Ovary (tissue), 9 donors: ENCODE data around the gene TRAPPC1. TPM values are rescaled to one million over a fixed set of nuclear protein-coding genes. Genes with fewer than 3 reads are reported as not detected.

ENCODE experiments used
- DNase-seq, 5 donors: peaks; one replicate each; pipeline ENCODE4 v3.0.0-alpha.2; 2019 to 2020
- H3K27ac ChIP-seq, 2 donors: fragments of 200-600 bp; one replicate each; pipeline versions ENCODE4 v1.5.1 to v1.8.0; 2019 to 2022
- H3K27me3 ChIP-seq: fragments of 200-600 bp; one replicate; pipeline ENCODE4 v1.8.0; 2022
- H3K36me3 ChIP-seq: fragments of 200-600 bp; sonication (generic); one replicate; pipeline ENCODE4 v1.5.1; 2019
- H3K4me1 ChIP-seq: one replicate; pipeline ENCODE4 v1.8.1; 2013; ENCODE audit warnings: mild to moderate bottlenecking, moderate library complexity; ENCODE audit not compliant: insufficient read depth
- H3K4me3 ChIP-seq: fragments of 200-600 bp; sonication (generic); one replicate; pipeline ENCODE4 v1.5.1; 2017
- H3K9me3 ChIP-seq, 2 donors: fragments of 200-600 bp in 1 of 2; sonication (generic) in 1 of 2; one replicate each; pipeline versions ENCODE4 v1.5.1 to v1.8.1; 2013 to 2019; ENCODE audit warnings: mild to moderate bottlenecking in 1 of 2, moderate library complexity in 1 of 2
- CTCF ChIP-seq, 3 donors: fragments of 450-650 bp in 2 of 3; fragments of 200-600 bp in 1 of 3; IDR thresholded peaks; one replicate each; pipeline versions ENCODE4 v1.5.1 to v1.8.0; 2016 to 2022; ENCODE audit warnings: antibody characterized with exemption in 3 of 3, mild to moderate bottlenecking in 1 of 3
- EP300 ChIP-seq: sonication (generic); formaldehyde crosslinking; IDR thresholded peaks from one replicate; pipeline ENCODE4 v1.6.1; 2017; ENCODE audit warnings: antibody characterized with exemption
- POLR2A ChIP-seq: fragments of 450-650 bp; IDR thresholded peaks from one replicate; pipeline ENCODE4 v1.6.1; 2017; ENCODE audit warnings: antibody characterized with exemption, mild to moderate bottlenecking, moderate library complexity
- WGBS, 3 donors: extraction: QIAGEN DNeasy Blood & Tissue Kit in 1 of 3; methylation state at CpG; one replicate each; pipeline versions ENCODE4 v1.1.5 to v1.1.7; 2013 to 2017; 5-methylcytosine and 5-hydroxymethylcytosine counted together
- intact Hi-C, 4 donors: fragments of 100-400 bp; cut with DNase I; formaldehyde crosslinking; loops; one replicate each; pipeline versions ENCODE4 v1.11.0 to v1.15.1; 2022 to 2023
- polyA plus RNA-seq, 2 donors: library from polyadenylated mRNA; stranded (reverse); fragments of 200-250 nt in 1 of 2; fragments of 350-450 nt in 1 of 2; fragmentation: Illumina TruSeq in 1 of 2; extraction: RNeasy Lipid Tissue Mini Kit (QIAGEN cat#74804) in 1 of 2; gene quantifications; one replicate each; pipeline ENCODE4 v1.2.3, GENCODE V29; 2013 to 2014
- total RNA-seq, 7 donors: library from RNA; depleted of rRNA in 2 of 7; stranded (reverse); fragments of >200 nt in 2 of 7; fragmentation: NEBNext Ultra II Directional in 3 of 7; extraction: Animal tissue kit (Norgen Biotek cat#: 25700) in 3 of 7; gene quantifications; one replicate each; pipeline versions ENCODE4 v1.1.0 to v1.2.4, GENCODE V29; 2016 to 2023
- donor health status: DM: no; HTN: no; CAD: no; lungs with moderate emphysema.
- donor health status: DM: no; HTN: no; CAD: no.
- donor health status: Bipolar disorder and iron deficiency.
- donor health status: DM: yes; HTN: yes; CAD: no.
- donor health status: DM: no; HTN: no; CAD: no.
- donor health status: DM: yes; HTN: yes; CAD: no.

TRAPPC1 gene
- total and polyA plus RNA-seq, 9 donors = 27.5 to 238 (median 77.5) TPM

GRCh38 chr17:7916808-7917207, 14.9 kb downstream of the TRAPPC1 start:
- peaks cover 4% of the 10 kb centered on the region for H3K4me1 ChIP-seq
- peak overlapping the region; percentile 56 for H3K4me3 ChIP-seq
- intact Hi-C loops = loop anchor here in 1 of 4 donors (2.0 kb wide), 1 partner anchor 14 kb away; the partner anchor contains the start of gene TRAPPC1
- no peaks in the 10 kb centered on the region for H3K36me3 ChIP-seq
- H3K9me3 ChIP-seq = no peaks in the 10 kb centered on the region
- TF ChIP-seq POLR2A = no peak
- TF ChIP-seq CTCF (IDR thresholded peaks at IDR 0.05) = no peak
- no peak for TF ChIP-seq EP300
- peak overlapping the region; percentile 97 to 98 for H3K27ac ChIP-seq
- H3K27me3 ChIP-seq = no peaks in the 10 kb centered on the region
- DNase-seq = peak in 1 of 5 donors; percentile 39
- 8 to 28% (median 16%) methylated on average over 2 of the region's 2 CpGs for WGBS, 3 donors

DNA sequence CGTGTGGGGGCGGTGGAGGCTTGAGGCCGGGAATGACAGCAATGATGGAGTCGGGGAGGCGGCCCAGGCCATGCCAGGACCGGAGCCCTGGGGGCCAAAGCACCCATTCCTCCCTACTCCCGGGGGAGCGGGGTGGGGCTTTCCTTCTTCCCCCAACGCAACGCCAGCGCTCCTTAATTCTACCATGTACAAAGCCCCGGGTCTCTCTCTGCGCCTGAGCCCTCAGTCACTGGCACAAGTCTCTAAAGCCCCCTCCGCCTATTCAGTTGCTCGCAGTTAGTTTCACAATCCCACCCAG, 15.4 kb downstream of the TRAPPC1 start:
- intact Hi-C loops = loop anchor here in 1 of 4 donors (2.0 kb wide), 1 partner anchor 14 kb away; the partner anchor contains the start of gene TRAPPC1
- TF ChIP-seq EP300 = no peak
- no peak for TF ChIP-seq POLR2A
- no peak for TF ChIP-seq CTCF (IDR thresholded peaks at IDR 0.05)

GRCh38 chr17:7915611-7916384, 15.9 kb downstream of the TRAPPC1 start, which contains the start of gene RNF227:
Gene RNF227 (minus strand): TSS chr17:7916289. CDS start chr17:7916195, 94 bp downstream.
- Histone ChIP-seq H3K9me3 (no peaks in the 10 kb centered on the region), H3K27ac (peak within 1 kb of the TSS; percentile 97 to 98), H3K36me3 (no peaks in the 10 kb centered on the region), H3K4me3 (peak within 1 kb of the TSS; percentile 56), H3K27me3 (no peaks in the 10 kb centered on the region), H3K4me1 (peaks cover 4% of the 10 kb centered on the region)
- intact Hi-C loops = loop anchor here in 1 of 4 donors (2.0 kb wide), 1 partner anchor 15 kb away; the partner anchor contains the start of gene TRAPPC1
- TF ChIP-seq EP300 = no peak
- TF ChIP-seq CTCF (IDR thresholded peaks at IDR 0.05) = peak in 2 of 3 donors; percentile 6 to 19
- peak; percentile 58 for TF ChIP-seq POLR2A
- 0% methylated on average over 58 to 100 of the region's 100 CpGs for WGBS, 3 donors
- DNase-seq = peak; percentile 94 to 97 (median 96)

More for the DNA sequence above, 15.4 kb downstream of the TRAPPC1 start:
- H3K4me3 ChIP-seq = peak overlapping the region; percentile 56
- peaks cover 4% of the 10 kb centered on the region for H3K4me1 ChIP-seq
- no peak for DNase-seq
- H3K27me3 ChIP-seq = no peaks in the 10 kb centered on the region
- 29 to 37% (median 31%) methylated on average over 12 to 15 of the region's 15 CpGs for WGBS, 3 donors
- peak overlapping the region; percentile 97 to 98 for H3K27ac ChIP-seq
- H3K9me3 ChIP-seq = no peaks in the 10 kb centered on the region
- H3K36me3 ChIP-seq = no peaks in the 10 kb centered on the region

GRCh38 chr17:7915179-7915610, 16.6 kb downstream of the TRAPPC1 start:
- peak overlapping the region; percentile 56 for H3K4me3 ChIP-seq
- TF ChIP-seq CTCF (IDR thresholded peaks at IDR 0.05) = no peak
- no peak for TF ChIP-seq POLR2A
- no peak for TF ChIP-seq EP300
- 1% methylated on average over 15 of the region's 15 CpGs for WGBS, 3 donors
- no peaks in the 10 kb centered on the region for H3K36me3 ChIP-seq
- intact Hi-C loops = no loop called here
- peak overlapping the region; percentile 97 to 98 for H3K27ac ChIP-seq
- DNase-seq = peak in 3 of 5 donors; percentile 47 to 67 (median 66)
- H3K9me3 ChIP-seq = no peaks in the 10 kb centered on the region
- no peaks in the 10 kb centered on the region for H3K27me3 ChIP-seq
- peaks cover 4% of the 10 kb centered on the region for H3K4me1 ChIP-seq
